H1 (cell line): ENCODE data around the gene TMUB1. TPM values are rescaled to one million over a fixed set of nuclear protein-coding genes. Genes with fewer than 3 reads are reported as not detected.

Experiments
- CTCF ChIA-PET: fragments of 300-600 bp; sonication (Branson Sonifier 250); formaldehyde crosslinking; loops from one replicate; lab custom pipeline; 2021; ENCODE audit not compliant: partially characterized antibody; lab: Charles Lee
- POLR2A ChIA-PET: fragments of 300-600 bp; sonication (Branson Sonifier 250); formaldehyde crosslinking; loops from one replicate; lab custom pipeline; 2021; ENCODE audit warnings: inconsistent platforms; ENCODE audit not compliant: partially characterized antibody; lab: Charles Lee
- DNase-seq, 2 experiments: peaks; one replicate each; pipeline versions ENCODE4 v3.0.0 to v3.0.0-alpha.2; 2010 to 2022; ENCODE audit warnings: low spot score in 2 of 2, low read depth in 1 of 2, mixed read lengths in 1 of 2
- FAIRE-seq: peaks from 2 replicates; lab custom pipeline; 2011; peaks lifted over from hg19 to GRCh38; lab: Jason Lieb, UNC
- H2AFZ ChIP-seq: 2 replicates; pipeline ENCODE4 v1.8.1; 2012; ENCODE audit warnings: low read length, inconsistent platforms
- H2AK5ac ChIP-seq: 2 replicates; pipeline ENCODE4 v1.6.1; 2013; ENCODE audit warnings: low read depth, low read length
- H2BK120ac ChIP-seq: replicated peaks from 2 replicates; pipeline ENCODE3; 2013; ENCODE audit warnings: low read depth, low read length, inconsistent platforms
- H2BK12ac ChIP-seq: 2 replicates; pipeline ENCODE4 v1.6.1; 2013; ENCODE audit warnings: low read depth, low read length
- H2BK15ac ChIP-seq: 2 replicates; pipeline ENCODE4 v1.6.1; 2013; ENCODE audit warnings: low read length
- H2BK20ac ChIP-seq: 2 replicates; pipeline ENCODE4 v1.6.1; 2013; ENCODE audit warnings: low read length
- H2BK5ac ChIP-seq: 2 replicates; pipeline ENCODE4 v1.6.1; 2013; ENCODE audit warnings: low read depth, low read length
- H3K14ac ChIP-seq: 2 replicates; pipeline ENCODE4 v1.6.1; 2013; ENCODE audit warnings: inconsistent platforms; ENCODE audit not compliant: insufficient read length
- H3K18ac ChIP-seq: 2 replicates; pipeline ENCODE4 v1.6.1; 2013; ENCODE audit warnings: low read length; ENCODE audit errors: extremely low read depth
- H3K23ac ChIP-seq: 2 replicates; pipeline ENCODE4 v1.6.1; 2013; ENCODE audit warnings: inconsistent platforms; ENCODE audit not compliant: insufficient read length
- H3K23me2 ChIP-seq: 2 replicates; pipeline ENCODE4 v1.6.1; 2013; ENCODE audit warnings: low read depth, low read length
- H3K27ac ChIP-seq: 2 replicates; pipeline ENCODE4 v1.6.1; 2011; ENCODE audit warnings: low read depth, low read length, inconsistent platforms
- H3K27me3 ChIP-seq, 4 experiments: replicated peaks in 1 of 4; 1 replicate in 1 of 4; 2 replicates in 3 of 4; pipeline versions ENCODE4 v1.6.1 to v1.8.1; 2011 to 2013; ENCODE audit warnings: low read length in 3 of 4, mild to moderate bottlenecking in 3 of 4, inconsistent platforms in 2 of 4, mixed read lengths in 2 of 4, moderate library complexity in 1 of 4; ENCODE audit not compliant: control insufficient read depth in 3 of 4, insufficient read depth in 3 of 4; ENCODE audit errors: extremely low read depth in 1 of 4
- H3K36me3 ChIP-seq, 4 experiments: 2 replicates each; pipeline versions ENCODE4 v1.6.1 to v1.8.1; 2011 to 2013; ENCODE audit warnings: mild to moderate bottlenecking in 4 of 4, low read length in 3 of 4, moderate library complexity in 2 of 4, control low read depth in 1 of 4, inconsistent platforms in 1 of 4; ENCODE audit not compliant: insufficient read depth in 4 of 4, control insufficient read depth in 2 of 4
- H3K4ac ChIP-seq: replicated peaks from 2 replicates; pipeline ENCODE3; 2013; ENCODE audit warnings: low read length, low read depth, mixed read lengths, inconsistent platforms; ENCODE audit not compliant: insufficient read length
- H3K4me1 ChIP-seq, 4 experiments: replicated peaks in 1 of 4; 1 replicate in 1 of 4; 2 replicates in 3 of 4; pipeline versions ENCODE4 v1.6.1 to v1.8.1; 2011 to 2013; ENCODE audit warnings: low read length in 3 of 4, inconsistent platforms in 2 of 4, mixed read lengths in 1 of 4; ENCODE audit not compliant: insufficient read depth in 4 of 4, control insufficient read depth in 3 of 4
- H3K4me2 ChIP-seq, 2 experiments: 2 replicates each; pipeline versions ENCODE4 v1.6.1 to v1.8.1; 2011 to 2013; ENCODE audit warnings: low read depth in 2 of 2, low read length in 2 of 2, control low read depth in 1 of 2, inconsistent platforms in 1 of 2, mild to moderate bottlenecking in 1 of 2; ENCODE audit not compliant: insufficient read depth in 1 of 2
- H3K4me3 ChIP-seq, 4 experiments: fragments of 200-600, 300-600 bp in 1 of 4; sonication (generic), shearing (Covaris generic), sonication (Bioruptor Twin) in 1 of 4; 2 replicates each; pipeline versions ENCODE4 v1.5.1 to v1.8.1; 2011 to 2016; ENCODE audit warnings: low read length in 4 of 4, low read depth in 3 of 4, control low read depth in 2 of 4, inconsistent platforms in 2 of 4, mild to moderate bottlenecking in 2 of 4, mixed read lengths in 1 of 4, moderate library complexity in 1 of 4; ENCODE audit not compliant: insufficient read depth in 2 of 4; ENCODE audit errors: extremely low read depth in 1 of 4
- H3K56ac ChIP-seq: replicated peaks from 2 replicates; pipeline ENCODE3; 2013; ENCODE audit warnings: low read depth, mild to moderate bottlenecking, mixed read lengths, low read length, inconsistent platforms; ENCODE audit not compliant: insufficient read length
- H3K79me1 ChIP-seq: 2 replicates; pipeline ENCODE4 v1.6.1; 2013; ENCODE audit warnings: low read depth, low read length, control low read depth
- H3K79me2 ChIP-seq, 2 experiments: 2 replicates each; pipeline versions ENCODE4 v1.6.1 to v1.8.1; 2012 to 2013; ENCODE audit warnings: low read length in 2 of 2, mild to moderate bottlenecking in 2 of 2, inconsistent platforms in 1 of 2; ENCODE audit not compliant: insufficient read depth in 2 of 2, control insufficient read depth in 1 of 2
- H3K9ac ChIP-seq, 4 experiments: replicated peaks in 1 of 4; 1 replicate in 1 of 4; 2 replicates in 3 of 4; pipeline versions ENCODE4 v1.6.1 to v1.8.1; 2011 to 2013; ENCODE audit warnings: low read depth in 3 of 4, low read length in 3 of 4, control low read depth in 2 of 4, mild to moderate bottlenecking in 2 of 4, moderate library complexity in 2 of 4, inconsistent platforms in 1 of 4; ENCODE audit errors: extremely low read depth in 1 of 4
- H3K9me3 ChIP-seq, 2 experiments: 2 replicates each; pipeline versions ENCODE4 v1.6.1 to v1.8.1; 2012 to 2013; ENCODE audit warnings: mild to moderate bottlenecking in 2 of 2, moderate library complexity in 2 of 2, control low read depth in 1 of 2, inconsistent platforms in 1 of 2, low read depth in 1 of 2, low read length in 1 of 2, mixed read lengths in 1 of 2; ENCODE audit not compliant: insufficient read depth in 2 of 2
- H4K20me1 ChIP-seq, 2 experiments: replicated peaks in 1 of 2; 2 replicates each; pipeline versions ENCODE3 to v1.8.1; 2011 to 2013; ENCODE audit warnings: inconsistent platforms in 2 of 2, low read length in 2 of 2, mild to moderate bottlenecking in 1 of 2; ENCODE audit not compliant: insufficient read depth in 2 of 2, control insufficient read depth in 1 of 2
- H4K5ac ChIP-seq: 2 replicates; pipeline ENCODE4 v1.6.1; 2013; ENCODE audit warnings: low read length, low read depth, mixed read lengths, inconsistent platforms; ENCODE audit not compliant: insufficient read length
- H4K8ac ChIP-seq: 2 replicates; pipeline ENCODE4 v1.8.0; 2013; ENCODE audit warnings: mild to moderate bottlenecking, moderate library complexity, low read length, inconsistent platforms; ENCODE audit not compliant: insufficient read depth; ENCODE audit errors: extremely low read depth
- H4K91ac ChIP-seq: replicated peaks from 2 replicates; pipeline ENCODE3; 2013; ENCODE audit warnings: low read length, mixed read lengths, inconsistent platforms; ENCODE audit not compliant: insufficient read length
- CBX8 ChIP-seq: fragments of 300-800, 300-1000 bp; sonication (generic); IDR thresholded peaks from 2 replicates; pipeline ENCODE4 v1.7.1; 2016; ENCODE audit warnings: low read depth, low read length, borderline replicate concordance
- CTCF ChIP-seq, 3 experiments: IDR thresholded peaks; 1 replicate in 2 of 3; 2 replicates in 1 of 3; pipeline versions ENCODE4 v1.5.1 to v1.6.1; 2011; ENCODE audit warnings: low read length in 3 of 3, mild to moderate bottlenecking in 3 of 3, inconsistent platforms in 2 of 3, low read depth in 1 of 3, moderate library complexity in 1 of 3; ENCODE audit not compliant: insufficient read depth in 1 of 3; ENCODE audit errors: control extremely low read depth in 1 of 3
- HDAC2 ChIP-seq, 2 experiments: fragments of 300-600 bp in 1 of 2; sonication (generic) in 1 of 2; IDR thresholded peaks; 2 replicates each; pipeline ENCODE4 v1.6.1; 2011 to 2012; ENCODE audit warnings: low read depth in 2 of 2, low read length in 2 of 2, mild to moderate bottlenecking in 2 of 2, moderate library complexity in 2 of 2, borderline replicate concordance in 1 of 2, inconsistent platforms in 1 of 2
- POLR2A ChIP-seq, 2 experiments: IDR thresholded peaks; 1 replicate in 1 of 2; 2 replicates in 1 of 2; pipeline ENCODE4 v1.6.1; 2011; ENCODE audit warnings: low read depth in 2 of 2, low read length in 2 of 2, mild to moderate bottlenecking in 2 of 2; ENCODE audit errors: control extremely low read depth in 1 of 2
- POLR2AphosphoS5 ChIP-seq: IDR thresholded peaks from 2 replicates; pipeline ENCODE4 v1.6.1; 2011; ENCODE audit warnings: low read depth, low read length
- SP2 ChIP-seq: IDR thresholded peaks from 2 replicates; pipeline ENCODE4 v1.6.1; 2012; ENCODE audit warnings: mild to moderate bottlenecking, low read length, inconsistent platforms
- SP4 ChIP-seq: IDR thresholded peaks from 2 replicates; pipeline ENCODE4 v1.6.1; 2012; ENCODE audit warnings: low read length, inconsistent platforms
- SUZ12 ChIP-seq: fragments of 200-600 bp; sonication (generic); IDR thresholded peaks from 2 replicates; pipeline ENCODE4 v1.6.1; 2012; ENCODE audit warnings: mild to moderate bottlenecking, inconsistent platforms, low read length, moderate library complexity, mixed read lengths
- TAF1 ChIP-seq: IDR thresholded peaks from 2 replicates; pipeline ENCODE4 v1.6.1; 2011; ENCODE audit warnings: mild to moderate bottlenecking, low read depth, low read length
- WGBS, 2 experiments: shearing (Covaris generic) in 1 of 2; methylation state at CpG; one replicate each; pipeline versions ENCODE4 v1.1.6 to v1.1.7; 2013 to 2015; ENCODE audit warnings: low lambda C conversion rate in 2 of 2, mixed read lengths in 2 of 2, inconsistent platforms in 1 of 2, low coverage in 1 of 2, missing lambda C conversion rate in 1 of 2; ENCODE audit not compliant: insufficient replicate concordance in 2 of 2, insufficient coverage in 1 of 2, insufficient read length in 1 of 2; ENCODE audit errors: extremely low coverage in 1 of 2, missing lambda C conversion rate in 1 of 2; 5-methylcytosine and 5-hydroxymethylcytosine counted together
- polyA plus RNA-seq, 7 experiments: library from polyadenylated mRNA; depleted of rRNA in 3 of 7; stranded (reverse) in 5 of 7; unstranded in 2 of 7; fragments of >200 nt in 5 of 7; fragments of 200-250 nt in 2 of 7; gene quantifications; 1 replicate in 5 of 7; 2 replicates in 1 of 7; 4 replicates in 1 of 7; pipeline versions ENCODE4 v1.2.1 to v1.2.3, GENCODE V29; 2011 to 2013; ENCODE audit warnings: missing spikeins in 2 of 7, mixed read lengths in 2 of 7
- total RNA-seq: library from RNA; stranded (reverse); fragmentation: NEBNext Ultra II Directional; extraction: Animal tissue kit (Norgen Biotek cat#: 25700); gene quantifications from 2 replicates; pipeline ENCODE4 v1.2.1, GENCODE V29; 2021

Gene TMUB1
- total and polyA plus RNA-seq, 2 of the 8 experiments (the other 6 are each of a cell fraction or from before 2014, with no cell fraction given), result 41.4 to 56.2 TPM

- H4K91ac ChIP-seq, result no peak overlapping the region
- H3K27ac ChIP-seq, result no peak overlapping the region
- H3K23me2 ChIP-seq, result peaks cover 7% of the 10 kb centered on the region
- H2BK5ac ChIP-seq, result no peak overlapping the region
- H2AK5ac ChIP-seq, result no peak overlapping the region
- peaks cover 0 to 16% of the 10 kb centered on the region in 2 experiments; a peak in 2 of 4 replicates for H3K79me2 ChIP-seq
- no peak overlapping the region for H2AFZ ChIP-seq
- H3K79me1 ChIP-seq, result peaks cover 5% of the 10 kb centered on the region
- H3K14ac ChIP-seq, result no peak overlapping the region
- H3K4me1 ChIP-seq, result peaks cover 0 to 24% (median 16%) of the 10 kb centered on the region in 4 experiments; a peak in 6 of 7 replicates
- H3K9me3 ChIP-seq, result no peaks in the 10 kb centered on the region
- H3K9ac ChIP-seq, result peak overlapping the region in 1 of 4 experiments; percentile 39; a peak in 1 of 7 replicates
- 5% methylated on average over 58 of the region's 114 CpGs; no CpG with 5 or more reads in 1 of the 2 experiments for WGBS, 2 experiments
- no peak overlapping the region for H3K56ac ChIP-seq
- H2BK120ac ChIP-seq, result no peak overlapping the region
- H2BK15ac ChIP-seq, result no peak overlapping the region
- peaks cover 0 to 15% (median 9%) of the 10 kb centered on the region in 4 experiments; a peak in 3 of 7 replicates for H3K27me3 ChIP-seq
- no peak overlapping the region for H3K4ac ChIP-seq
- ChIA-PET POLR2A (interaction anchor here (0.6 to 2.7 kb wide), 8 partner anchors 9 to 112 kb away, joined by 3 to 9 read pairs (median 4); partner anchors contain the start of genes ABCF2 and FASTK), CTCF (interaction anchor here (0.6 to 22.4 kb wide), 17 partner anchors 9 to 131 kb away, joined by 3 to 448 read pairs (median 4); partner anchors contain the start of genes AGAP3, CDK5, SLC4A2 and TMUB1)
- H3K4me3 ChIP-seq, result peak overlapping the region in 3 of 4 experiments; percentile 12 to 59 (median 32); a peak in 5 of 8 replicates
- H4K8ac ChIP-seq, result no peak overlapping the region
- H2BK12ac ChIP-seq, result no peak overlapping the region
- FAIRE-seq, result no peak
- no peak overlapping the region for H4K5ac ChIP-seq
- DNase-seq, result peak in 1 of 2 experiments; percentile 68
- no peak overlapping the region for H3K18ac ChIP-seq
- H2BK20ac ChIP-seq, result no peak overlapping the region
- peaks cover 47 to 61% of the 10 kb centered on the region in 2 experiments for H4K20me1 ChIP-seq
- no peak overlapping the region for H3K23ac ChIP-seq
- H3K36me3 ChIP-seq, result peaks cover 0 to 13% (median 4%) of the 10 kb centered on the region in 4 experiments; a peak in 2 of 8 replicates
- peak overlapping the region; percentile 55 to 70 for H3K4me2 ChIP-seq
- TF ChIP-seq CBX8 (no peak), CTCF (IDR thresholded peaks at IDR 0.05; ENCODE audit: control extremely low read depth in 1 of 3, insufficient read depth in 1 of 3, low read depth in 1 of 3, low read length in 3 of 3) (peak in 1 of 3 experiments; percentile 0; a peak in 1 of 4 replicates), POLR2A (IDR thresholded peaks at IDR 0.05; ENCODE audit: control extremely low read depth in 1 of 2, low read depth in 2 of 2, low read length in 2 of 2) (no peak), SP2 (no peak), SUZ12 (no peak), POLR2AphosphoS5 (no peak), SP4 (no peak), TAF1 (no peak), HDAC2 (IDR thresholded peaks at IDR 0.05; ENCODE audit: borderline replicate concordance in 1 of 2, low read depth in 2 of 2, low read length in 2 of 2) (no peak)
These were observed 32.0 kb upstream of the TMUB1 start for GRCh38 chr7:151115121-151115835.
